GM21390 (cell line): Measurements from ENCODE around the gene PRKG1.
"Not testable (repeated sequence)": the region's sequence is repeated elsewhere in the genome, so short reads cannot be mapped to it uniquely, and the experiment has no call there.

Experiments
- ATAC-seq: cut with Tn5 transposase; IDR thresholded peaks from one replicate; pipeline ENCODE4 v1.9.1; 2021; ENCODE audit not compliant: unreplicated experiment

The PRKG1 gene

GRCh38 chr10:52216852-52217251 lies 1142.6 kb downstream of the PRKG1 start:
- ATAC-seq: peak; percentile 74

DNA sequence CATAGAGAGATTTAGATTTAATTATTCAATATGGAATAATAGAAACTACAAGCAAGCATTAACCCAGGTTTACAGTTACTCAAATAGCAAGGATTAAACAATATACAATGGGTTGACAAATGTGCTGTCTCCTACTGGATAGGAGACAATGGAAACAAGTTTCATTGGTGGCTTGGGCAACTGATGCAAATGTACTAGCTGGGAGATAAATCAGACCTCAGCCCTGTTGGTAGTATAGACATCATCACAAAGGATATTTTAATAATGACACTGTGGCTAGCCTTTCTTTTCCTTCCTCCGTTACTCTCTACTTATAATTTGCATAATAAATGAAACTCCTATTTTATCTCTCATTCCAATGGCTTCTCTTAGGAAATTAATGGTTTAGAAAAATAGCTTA lies 1143.2 kb downstream of the PRKG1 start:
- ATAC-seq: no peak

- peak; percentile 40 for ATAC-seq
These were observed 1146.7 kb downstream of the PRKG1 start for GRCh38 chr10:52220947-52221346.

DNA sequence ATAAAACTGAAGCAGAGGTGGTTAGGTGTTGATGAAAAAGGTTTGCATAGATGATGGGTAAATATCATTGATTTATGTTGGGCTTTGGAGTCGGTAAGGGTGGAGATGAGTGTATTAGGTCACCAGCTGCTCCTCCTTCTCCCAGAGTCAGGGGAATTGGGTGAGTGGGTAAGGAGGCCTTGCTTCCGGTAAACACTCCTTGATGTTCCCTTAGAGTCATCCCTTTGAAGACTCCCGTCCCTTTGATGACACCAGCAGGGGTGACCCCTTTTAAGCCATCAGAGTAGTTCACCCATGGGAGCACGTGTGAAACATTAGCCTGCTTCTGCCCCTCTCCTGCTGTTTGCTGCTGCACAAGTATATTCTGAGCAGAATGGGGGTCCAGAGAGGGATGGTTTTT lies 1147.6 kb downstream of the PRKG1 start:
- ATAC-seq: no peak

- no peak for ATAC-seq
These were observed 1152.0 kb downstream of the PRKG1 start for GRCh38 chr10:52226197-52226847.

- no peak for ATAC-seq
These were observed 1154.3 kb downstream of the PRKG1 start for GRCh38 chr10:52228556-52228955.

GRCh38 chr10:52229291-52229931 lies 1155.1 kb downstream of the PRKG1 start:
- no peak for ATAC-seq

DNA sequence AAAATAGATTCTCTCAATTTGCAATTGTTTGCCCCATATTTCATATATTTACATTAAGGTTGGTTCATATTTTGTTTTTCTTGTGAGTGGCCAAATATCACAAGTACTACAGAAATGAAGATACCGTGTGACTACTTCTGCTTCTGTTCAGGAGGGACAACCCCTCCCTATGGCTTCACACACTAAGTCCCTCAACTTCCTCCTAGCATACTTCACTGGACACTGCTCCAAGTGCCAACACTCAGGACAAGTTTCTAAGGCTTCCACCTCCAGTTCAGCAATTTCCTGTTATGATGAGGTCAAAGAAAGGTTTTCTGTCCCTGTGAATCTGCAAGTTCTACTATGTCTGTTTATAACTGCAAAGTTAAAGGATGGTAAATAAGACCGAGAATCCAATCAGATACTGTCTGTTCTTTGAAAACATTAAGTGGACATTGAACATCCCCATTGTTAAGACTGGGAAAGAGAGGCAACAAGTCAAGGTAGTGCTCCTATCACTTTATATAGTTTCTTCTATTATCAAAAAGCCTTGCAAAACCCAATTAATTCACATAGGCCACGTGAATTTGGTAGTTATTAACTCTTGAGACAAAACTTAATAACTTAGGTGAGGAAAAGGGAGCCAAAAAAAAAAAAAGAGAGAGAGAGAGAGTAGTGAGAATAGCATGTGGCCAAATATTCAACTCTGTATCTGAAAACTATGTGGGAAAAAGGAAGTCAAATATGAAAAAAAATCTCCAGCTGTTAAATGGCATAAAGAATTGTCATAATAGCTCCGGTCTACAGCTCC lies 1158.5 kb downstream of the PRKG1 start:
- ATAC-seq: peak; percentile 90

- not testable (repeated sequence) for ATAC-seq
These were observed 1159.2 kb downstream of the PRKG1 start for GRCh38 chr10:52233351-52233991.

DNA sequence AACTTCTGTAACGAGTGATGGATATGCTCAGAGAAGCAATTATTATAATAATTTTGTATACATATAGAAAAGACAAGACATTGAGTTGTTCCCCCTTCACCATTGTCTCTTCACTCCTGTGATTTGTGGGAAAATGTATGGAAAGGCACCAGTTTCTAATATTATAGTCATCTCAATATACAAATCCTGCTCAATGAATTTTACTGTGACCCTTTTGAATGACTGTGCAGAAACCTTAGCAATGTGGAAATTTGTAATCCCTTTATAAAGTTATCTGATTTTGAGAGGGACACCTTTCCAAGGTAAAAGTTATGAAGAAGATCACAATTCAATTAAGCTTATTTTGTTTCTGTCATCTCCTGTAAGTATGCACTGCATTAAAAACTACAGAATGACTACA lies 1165.5 kb downstream of the PRKG1 start:
- ATAC-seq: no peak

- peak; percentile 63 for ATAC-seq
These were observed 1171.3 kb downstream of the PRKG1 start for GRCh38 chr10:52245547-52245946.

GRCh38 chr10:52247929-52248328 lies 1173.6 kb downstream of the PRKG1 start:
- ATAC-seq: not testable (repeated sequence)

DNA sequence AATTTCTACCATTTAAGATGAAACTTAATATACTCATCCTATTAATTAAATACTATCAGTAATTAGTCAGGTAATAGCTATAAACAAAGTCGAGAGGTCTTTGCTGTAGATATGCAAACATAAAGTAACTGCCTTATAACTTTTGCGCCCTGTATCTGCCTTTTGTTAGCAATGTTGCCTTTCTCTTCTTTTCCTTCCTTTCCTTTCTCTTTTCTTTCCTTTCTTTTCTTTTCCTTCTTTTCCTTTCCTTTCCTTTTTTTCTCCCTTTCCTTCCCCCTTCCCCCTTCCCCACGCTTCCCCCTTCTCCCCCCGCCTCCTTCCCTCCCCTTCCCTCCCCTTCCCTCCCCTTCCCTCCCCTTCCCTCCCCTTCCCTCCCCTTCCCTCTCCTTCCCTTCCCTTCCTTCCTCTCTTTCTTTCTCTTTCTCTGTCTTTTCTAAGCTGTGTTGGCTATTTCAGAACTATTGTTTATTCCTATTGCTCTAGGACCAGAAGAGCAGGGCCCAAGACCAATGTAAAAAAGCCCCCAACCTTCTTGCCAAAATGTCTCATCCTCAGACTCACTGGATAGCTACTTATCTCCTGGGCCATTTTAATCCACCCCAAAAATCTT lies 1174.5 kb downstream of the PRKG1 start:
- no peak for ATAC-seq

DNA sequence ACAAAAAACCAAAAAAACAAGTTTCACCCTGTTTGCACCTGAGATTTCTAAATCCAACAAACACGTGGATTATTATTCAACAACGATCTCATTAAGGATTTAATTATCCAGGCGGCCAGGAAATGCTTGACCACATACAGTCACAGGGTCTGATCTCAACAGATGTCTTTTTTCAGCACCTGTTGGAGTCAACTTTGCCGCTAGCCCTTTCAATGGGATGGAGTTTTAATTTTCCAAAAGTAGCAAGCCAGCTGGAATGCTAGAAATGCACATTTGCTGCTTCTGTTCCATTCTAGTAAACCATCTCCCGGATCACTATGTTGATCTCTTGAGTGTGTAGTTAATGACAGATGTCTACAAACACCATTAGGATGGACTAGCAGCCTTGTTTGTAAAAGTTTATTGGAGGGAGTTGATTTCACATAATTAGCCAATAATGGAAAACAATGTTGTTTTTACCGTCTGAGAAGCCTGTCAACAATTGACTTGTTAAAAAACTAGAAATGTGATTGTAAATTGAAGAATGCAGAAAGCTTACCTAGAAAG lies 1175.6 kb downstream of the PRKG1 start:
- ATAC-seq: no peak

DNA sequence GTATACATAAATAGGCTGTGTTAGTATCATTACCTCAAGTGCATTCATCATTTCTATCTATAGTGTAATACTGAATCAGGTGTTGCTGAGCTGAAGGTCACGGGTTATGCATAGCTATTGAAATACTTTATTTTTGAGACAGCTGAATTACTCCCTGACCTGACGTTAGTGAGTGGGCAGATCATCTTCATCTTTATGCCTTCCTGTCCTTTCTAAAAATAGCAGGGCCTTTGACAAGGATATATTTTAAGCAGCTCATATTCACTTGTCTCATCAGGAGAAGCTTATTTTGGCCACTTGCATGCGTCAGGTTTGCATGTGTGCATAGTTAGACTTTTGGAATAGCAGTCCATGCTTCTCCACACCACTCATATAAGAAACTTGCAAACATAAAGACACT lies 1176.2 kb downstream of the PRKG1 start:
- no peak for ATAC-seq

DNA sequence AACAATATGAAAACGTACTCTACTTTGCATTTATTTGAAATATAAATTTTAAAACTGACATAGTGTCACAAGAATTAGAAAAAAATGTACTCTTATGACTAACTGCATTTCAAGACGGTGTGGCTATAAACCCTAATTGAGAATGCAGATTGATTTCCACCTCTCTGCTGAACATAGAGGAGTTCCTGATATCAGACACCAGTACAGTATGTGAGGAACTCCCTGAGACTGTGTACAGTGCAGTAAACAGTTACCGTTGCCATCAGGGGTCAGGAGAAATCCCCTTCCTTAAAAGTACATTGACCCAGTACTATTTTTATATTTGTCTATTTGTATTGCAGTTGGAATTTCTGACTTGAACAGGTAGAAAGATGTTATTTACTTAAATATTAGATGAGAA lies 1178.0 kb downstream of the PRKG1 start:
- no peak for ATAC-seq

GRCh38 chr10:52256832-52257691 lies 1182.8 kb downstream of the PRKG1 start:
- peak; percentile 99 for ATAC-seq

- peak; percentile 87 for ATAC-seq
These were observed 1183.4 kb downstream of the PRKG1 start for GRCh38 chr10:52257692-52258075.

DNA sequence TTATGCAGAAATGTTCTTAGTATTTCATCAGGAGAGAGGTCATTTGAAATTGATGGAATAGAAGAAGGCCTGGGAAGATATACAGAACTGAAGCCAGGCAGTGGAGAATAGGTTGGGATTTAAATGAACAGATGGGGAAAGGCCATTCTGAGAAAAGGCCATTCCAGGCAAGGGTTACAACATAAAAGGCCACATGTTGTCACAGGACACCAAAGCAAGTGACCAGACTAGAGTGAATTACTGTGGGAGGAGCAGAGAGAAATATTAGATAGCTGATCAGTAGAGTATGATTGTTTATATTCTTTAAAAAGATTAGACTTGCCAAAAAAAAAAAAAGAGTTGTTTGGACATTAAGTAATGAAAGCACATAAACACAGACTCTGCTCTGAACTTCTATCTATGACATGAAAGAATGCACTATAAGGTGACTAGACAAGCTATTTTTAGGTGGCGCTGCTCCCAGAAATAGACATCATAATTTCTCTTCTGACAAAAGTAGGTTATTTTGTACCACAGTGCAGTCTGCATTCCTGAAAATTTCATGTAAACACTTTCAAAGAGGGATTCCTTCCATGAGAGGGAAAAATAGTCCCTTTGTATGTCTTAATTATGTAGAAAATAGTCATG lies 1184.6 kb downstream of the PRKG1 start:
- ATAC-seq: no peak

DNA sequence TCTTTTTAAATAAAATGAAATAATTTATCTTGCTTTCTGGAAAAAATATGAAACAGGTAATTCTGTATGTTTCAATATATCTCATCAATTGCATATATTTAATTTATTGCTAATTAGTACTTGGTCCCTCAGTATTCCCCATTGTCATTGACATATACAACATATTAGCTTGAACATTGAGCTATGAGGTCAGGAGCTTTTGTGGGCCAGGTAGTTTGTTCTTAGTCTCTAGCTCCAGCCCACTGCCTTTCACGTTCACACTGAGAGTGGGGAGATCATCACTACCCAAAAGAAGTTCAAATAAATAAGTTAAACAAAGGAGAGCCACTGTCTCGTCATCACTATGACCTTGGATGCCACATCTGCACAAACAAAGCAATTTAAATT lies 1185.1 kb downstream of the PRKG1 start:
- ATAC-seq: no peak
